Erythroblast (primary cell): ENCODE results near the gene GLI3.

Experiments used
- DNase-seq, 2 experiments: peaks; one replicate each; lab custom pipeline; 2025; lab: John Stamatoyannopoulos, UW
- GATA1 ChIP-seq: IDR thresholded peaks from 2 replicates; pipeline ENCODE4 v1.6.1; 2011; ENCODE audit warnings: low read depth, mild to moderate bottlenecking, control low read depth, low read length, moderate library complexity
- POLR2A ChIP-seq: IDR thresholded peaks from 2 replicates; pipeline ENCODE4 v1.6.1; 2011; ENCODE audit warnings: mild to moderate bottlenecking, low read length

The GLI3 gene

DNA sequence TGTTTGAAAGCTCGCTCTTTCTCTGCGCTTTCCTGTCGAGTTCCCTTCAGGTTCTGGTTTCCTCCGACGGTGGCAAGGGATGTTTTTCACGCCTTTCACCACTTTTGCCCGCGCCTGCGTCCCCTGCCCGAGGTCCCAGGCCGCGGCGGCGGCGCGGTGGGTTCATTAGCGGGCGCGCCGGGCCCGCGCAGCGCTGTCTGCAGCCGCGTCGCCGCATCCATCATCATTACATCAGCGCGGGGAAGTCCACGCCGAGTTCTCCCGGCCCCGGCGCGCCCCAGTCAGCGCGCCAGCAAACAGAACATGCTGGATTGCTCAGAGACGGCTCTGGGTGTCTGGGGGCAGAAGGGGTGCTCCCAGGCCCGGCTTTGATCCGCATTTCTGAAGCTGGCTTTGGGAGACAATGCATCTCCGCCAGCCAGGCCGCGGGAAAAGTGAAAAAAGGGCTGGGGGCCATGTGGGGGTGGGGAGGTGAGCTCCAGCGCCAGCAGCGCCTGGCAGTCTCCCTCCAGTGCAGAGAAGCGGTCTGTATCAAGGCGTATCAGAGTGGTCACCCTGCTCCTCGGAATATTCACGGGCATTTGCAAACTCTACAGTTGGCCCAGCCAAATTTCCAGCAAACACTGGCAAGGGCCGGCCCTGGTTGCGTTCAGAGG, 8.9 kb downstream of the GLI3 start:
- TF ChIP-seq POLR2A (no peak), GATA1 (no peak)
- DNase-seq, result no peak

DNA sequence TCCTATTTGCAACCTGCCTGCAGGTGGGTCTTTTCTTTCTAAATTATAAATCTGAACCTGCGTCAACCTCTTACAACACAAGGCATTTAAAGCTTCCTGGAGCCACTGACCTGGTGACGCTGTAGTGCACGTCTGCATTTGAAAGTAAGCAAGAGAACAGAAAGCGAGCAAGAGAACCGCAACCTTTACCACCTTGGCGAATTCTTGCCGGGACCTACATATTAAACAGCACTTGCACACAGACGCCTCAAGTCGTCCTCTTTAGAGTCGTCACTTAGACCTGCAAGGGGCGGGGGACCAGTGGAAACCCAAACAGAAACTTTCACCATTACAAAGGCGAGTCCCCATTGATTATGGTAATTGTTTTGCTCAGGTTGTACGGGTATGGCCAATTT, 9.5 kb downstream of the GLI3 start:
- TF ChIP-seq POLR2A (no peak), GATA1 (no peak)
- no peak for DNase-seq

DNA sequence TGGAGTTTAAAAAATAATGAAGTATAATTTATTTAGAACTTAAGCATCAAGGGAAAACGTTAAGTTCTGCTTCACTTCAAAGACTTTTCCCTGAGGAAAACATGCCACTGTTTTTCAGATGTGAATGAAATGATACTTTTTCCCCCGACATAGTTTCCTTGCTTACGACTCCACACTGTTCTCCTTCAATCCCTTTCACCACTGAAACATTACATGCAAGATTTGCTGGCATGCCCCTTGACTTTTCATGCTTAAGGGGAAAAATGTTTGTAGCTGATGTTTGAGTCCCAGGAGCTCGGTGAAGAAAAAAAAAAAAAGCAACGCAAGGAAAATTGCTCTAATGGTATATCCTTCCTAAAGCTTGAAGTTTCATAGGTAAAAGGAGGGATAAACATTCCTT, 10.0 kb downstream of the GLI3 start:
- no peak for DNase-seq
- TF ChIP-seq POLR2A, result no peak
- TF ChIP-seq GATA1, result no peak

DNA sequence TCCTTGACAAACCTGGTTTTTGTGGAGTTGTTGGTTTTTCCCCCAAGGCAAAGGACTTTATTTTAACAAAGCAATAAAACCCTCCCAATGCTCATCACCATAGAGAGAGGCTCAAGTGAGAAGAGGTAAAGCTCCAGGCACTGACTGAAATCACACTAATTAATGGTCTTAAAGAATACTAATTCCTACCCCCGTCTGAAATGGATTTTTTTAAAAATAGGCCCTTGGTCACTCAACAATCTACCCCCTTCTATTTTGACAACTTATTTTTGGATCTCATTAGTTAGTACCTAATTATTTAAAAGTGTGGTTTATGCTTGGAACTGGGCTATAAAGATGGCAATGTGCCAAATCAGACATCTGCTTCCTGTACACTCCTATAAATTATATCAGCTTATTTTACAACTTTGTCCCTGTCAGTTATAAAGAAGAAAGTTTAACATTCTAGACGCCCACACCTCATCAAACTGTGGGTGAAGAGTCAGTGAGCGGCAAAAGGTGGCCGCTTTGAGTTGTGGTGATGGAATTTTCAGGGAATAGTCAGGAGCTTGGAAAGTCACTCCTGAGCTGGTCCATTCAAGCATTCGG, 10.6 kb downstream of the GLI3 start:
- TF ChIP-seq GATA1, result no peak
- no peak for TF ChIP-seq POLR2A
- no peak for DNase-seq

DNA sequence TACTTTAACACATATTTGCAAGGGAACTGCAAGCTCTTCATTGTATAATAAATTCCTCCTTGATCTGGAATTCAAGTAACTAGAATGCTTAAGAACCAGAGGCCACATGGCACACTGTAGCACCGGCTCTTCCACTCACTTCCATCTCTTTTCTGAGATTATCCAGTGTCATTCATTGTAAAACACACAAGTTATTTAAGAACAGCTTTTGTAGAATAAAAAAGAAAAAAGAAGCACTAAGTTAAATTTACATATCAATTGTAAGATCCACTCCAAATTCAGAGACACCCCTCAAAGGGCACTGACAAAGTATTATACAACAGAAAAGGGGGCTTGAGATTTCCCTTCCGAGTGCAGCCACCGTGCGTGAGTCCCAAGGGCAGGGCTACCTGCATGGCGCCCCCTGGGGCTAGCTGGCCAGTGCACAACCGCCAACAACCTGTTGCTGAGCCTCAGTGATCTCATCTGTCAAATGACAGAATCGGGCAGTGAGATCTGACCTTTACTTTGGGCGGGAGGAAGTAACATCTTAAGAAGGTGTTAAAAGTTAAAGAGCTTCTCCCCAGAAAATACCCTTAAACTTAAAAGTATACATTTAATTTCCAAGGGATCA, 12.5 kb downstream of the GLI3 start:
- DNase-seq, result no peak
- TF ChIP-seq POLR2A, result no peak
- no peak for TF ChIP-seq GATA1

DNA sequence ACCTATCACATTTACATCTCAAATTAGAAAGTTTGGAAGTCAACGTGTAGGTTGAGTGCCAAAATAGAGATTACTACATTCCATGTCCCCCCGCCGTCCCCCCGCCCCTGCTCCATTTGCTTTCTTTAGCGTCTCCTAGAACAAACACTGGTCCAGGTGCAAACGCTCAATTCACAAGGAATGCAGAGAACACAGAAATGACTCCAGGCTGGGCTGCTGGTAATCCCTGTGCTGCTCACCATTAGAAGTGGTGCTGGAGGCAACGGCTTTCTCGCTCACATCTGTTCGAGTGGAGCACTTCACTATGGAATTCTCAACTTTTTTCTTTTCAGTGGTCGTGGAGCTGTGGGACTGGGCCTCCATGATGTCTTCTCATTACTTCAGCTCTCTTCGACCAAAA, 14.1 kb downstream of the GLI3 start:
- no peak for DNase-seq
- no peak for TF ChIP-seq GATA1

DNA sequence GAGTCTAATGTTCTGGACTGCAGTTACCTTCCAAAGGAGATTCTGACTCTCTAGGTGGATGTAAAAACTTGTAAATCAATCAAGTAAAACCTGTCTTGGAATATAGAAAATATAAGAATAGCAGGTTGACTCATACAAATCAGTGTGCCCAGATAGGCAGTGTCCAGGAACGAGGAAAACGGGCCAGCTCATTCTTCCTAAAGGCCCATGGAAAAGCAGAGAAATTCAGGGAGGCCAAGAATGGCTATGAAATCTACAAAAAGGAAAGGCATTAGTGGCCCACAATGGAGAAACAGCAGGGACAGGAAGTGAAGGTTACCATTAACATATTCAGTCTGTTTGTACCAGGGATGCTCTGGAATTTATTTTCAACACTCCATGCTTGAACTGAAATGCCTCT, 14.9 kb downstream of the GLI3 start:
- DNase-seq, result no peak

DNA sequence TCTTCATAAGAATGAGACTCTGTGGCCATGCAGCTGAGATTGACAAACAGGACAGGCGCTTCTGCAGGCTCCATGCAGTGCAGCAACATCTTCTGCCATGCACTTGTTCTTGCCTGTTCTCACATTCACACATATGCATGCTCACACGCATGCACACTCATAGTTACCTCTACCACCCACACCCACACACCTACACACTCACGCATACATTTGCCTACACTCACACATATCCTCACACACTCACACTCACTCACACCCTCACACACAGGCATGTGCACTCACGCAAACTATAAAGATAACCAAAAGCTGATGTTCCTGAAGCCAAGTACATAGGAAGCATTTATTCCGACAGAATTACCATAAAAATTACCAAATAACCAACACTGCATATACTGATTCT, 15.7 kb downstream of the GLI3 start:
- DNase-seq, result no peak
- TF ChIP-seq POLR2A, result no peak
- no peak for TF ChIP-seq GATA1

More for the DNA sequence above, 14.9 kb downstream of the GLI3 start:
- TF ChIP-seq GATA1 (no peak), POLR2A (no peak)

DNA sequence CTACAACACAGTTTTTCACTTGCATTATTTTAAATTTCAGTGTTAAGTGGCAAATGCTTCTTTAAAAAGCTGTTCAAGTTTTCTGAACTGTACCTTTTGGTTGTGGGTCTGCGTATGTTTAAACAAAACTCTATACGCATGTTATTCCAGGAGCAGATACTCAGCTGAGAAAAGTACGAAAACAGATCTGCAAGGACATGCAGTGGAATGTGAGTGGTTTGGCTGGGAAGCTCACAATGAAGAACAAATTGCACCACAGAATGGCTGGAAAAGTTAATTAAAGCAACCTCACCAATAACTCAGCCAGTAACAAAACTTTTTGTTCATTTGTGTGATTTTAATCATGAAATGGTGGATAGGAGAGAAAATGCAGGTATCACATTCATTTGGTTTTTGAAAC, 17.6 kb downstream of the GLI3 start:
- no peak for DNase-seq
- TF ChIP-seq GATA1 (no peak), POLR2A (no peak)

DNA sequence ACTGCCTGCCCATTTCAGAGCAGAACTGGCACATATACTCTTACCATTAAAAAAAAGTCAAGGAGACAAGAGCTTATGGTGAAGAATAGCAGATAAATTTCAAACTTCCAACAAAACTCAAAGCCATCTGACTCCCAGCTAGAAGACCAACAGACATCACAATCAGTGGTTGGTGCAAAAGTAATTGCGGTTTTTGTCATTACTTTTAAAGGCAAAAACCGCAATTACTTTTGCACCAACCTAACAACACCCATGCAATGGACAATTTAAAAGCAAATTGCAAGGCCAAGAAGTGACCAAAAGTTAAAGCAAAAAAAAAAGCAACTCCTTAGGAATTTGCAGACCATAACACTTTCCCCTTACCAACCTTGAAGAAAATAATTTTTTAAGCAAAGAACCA, 18.8 kb downstream of the GLI3 start:
- TF ChIP-seq POLR2A (no peak), GATA1 (no peak)
- DNase-seq, result no peak

DNA sequence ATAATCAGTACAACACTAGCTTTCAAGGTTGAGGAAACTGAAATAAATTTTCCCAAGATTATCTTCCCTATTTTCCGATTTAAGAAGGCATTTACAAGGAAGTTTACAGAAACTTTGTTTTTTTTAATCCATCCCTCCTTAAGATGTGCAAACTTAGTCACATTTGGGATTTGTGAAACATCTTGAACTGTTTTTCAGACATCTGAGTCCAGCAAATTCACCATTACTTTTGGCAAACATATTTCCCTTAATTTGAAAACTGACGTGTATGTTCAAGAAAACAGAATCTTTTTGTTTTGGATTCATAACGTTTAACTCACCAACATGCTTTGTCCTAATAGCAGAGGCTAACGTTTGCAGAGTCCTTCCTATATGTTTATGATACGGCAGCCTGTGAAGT, 19.5 kb downstream of the GLI3 start:
- TF ChIP-seq GATA1, result no peak
- no peak for TF ChIP-seq POLR2A
- no peak for DNase-seq

DNA sequence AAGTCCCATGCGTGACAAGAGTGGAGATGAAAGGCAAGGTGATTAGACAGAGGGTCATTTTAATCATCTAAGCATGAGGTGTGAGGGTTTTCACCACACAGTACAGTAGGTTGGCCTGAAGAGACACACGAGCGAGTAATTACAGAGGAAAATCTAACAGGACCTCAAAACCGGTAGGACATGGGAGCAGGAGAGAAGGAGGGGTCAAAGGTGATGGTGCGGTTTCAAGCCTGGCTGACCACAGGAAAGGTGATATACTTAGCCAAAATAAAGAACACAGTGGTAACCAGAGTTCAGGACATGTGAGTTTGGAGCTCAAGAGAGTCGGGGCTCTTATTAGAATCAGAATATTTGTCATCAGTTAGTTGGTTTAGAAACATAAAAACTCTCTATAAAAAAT, 20.0 kb downstream of the GLI3 start:
- TF ChIP-seq GATA1 (no peak), POLR2A (no peak)
- no peak for DNase-seq

DNA sequence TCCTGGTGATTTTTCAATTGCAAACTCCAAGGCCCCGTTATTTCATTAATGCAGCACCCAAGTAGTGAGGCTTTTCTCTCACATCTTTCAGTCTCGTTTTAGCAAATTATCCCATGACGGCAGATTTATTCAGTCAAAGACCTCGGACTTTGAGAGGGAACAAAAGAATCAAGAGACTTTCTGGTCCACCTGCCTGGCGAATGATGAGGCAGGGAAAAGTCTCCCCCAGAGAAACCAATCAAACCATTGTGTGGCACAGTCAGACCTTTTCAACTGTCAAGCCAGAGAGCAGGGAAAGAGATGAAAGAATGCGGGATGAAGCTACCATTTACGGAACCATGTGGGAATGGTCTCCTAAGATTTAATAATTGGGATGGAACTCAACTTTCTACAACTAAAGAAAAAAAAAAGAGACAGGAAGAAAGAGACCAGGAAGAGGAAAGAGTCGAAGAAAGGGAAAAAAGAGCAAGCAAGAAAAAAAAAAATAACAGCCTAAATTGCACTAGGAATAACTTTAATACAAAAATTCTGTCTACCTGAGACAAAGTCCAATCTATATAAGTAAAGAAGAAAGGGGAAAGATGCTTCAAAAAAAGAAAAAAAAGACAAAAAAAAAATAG, 22.8 kb downstream of the GLI3 start:
- DNase-seq, result no peak
- TF ChIP-seq POLR2A (no peak), GATA1 (no peak)

DNA sequence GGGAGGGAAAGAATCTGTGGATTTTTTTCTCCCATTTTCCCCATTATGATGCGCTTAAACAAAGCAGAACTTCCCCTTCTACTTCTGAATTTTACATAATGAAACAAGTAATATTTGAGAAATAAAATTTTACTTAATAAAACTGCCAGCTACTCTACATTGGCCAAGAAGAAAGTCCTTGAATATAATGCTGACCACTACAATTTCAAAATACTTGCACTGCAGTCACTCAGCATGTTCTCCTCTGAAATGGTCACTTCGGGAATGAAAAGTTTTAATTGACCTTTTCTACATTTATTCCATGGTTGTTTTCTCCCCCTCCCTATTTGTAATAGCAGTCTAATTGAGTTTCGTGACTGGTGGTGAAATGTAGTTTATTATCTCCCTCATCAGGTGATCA, 23.9 kb downstream of the GLI3 start:
- no peak for DNase-seq
- TF ChIP-seq POLR2A (no peak), GATA1 (no peak)

DNA sequence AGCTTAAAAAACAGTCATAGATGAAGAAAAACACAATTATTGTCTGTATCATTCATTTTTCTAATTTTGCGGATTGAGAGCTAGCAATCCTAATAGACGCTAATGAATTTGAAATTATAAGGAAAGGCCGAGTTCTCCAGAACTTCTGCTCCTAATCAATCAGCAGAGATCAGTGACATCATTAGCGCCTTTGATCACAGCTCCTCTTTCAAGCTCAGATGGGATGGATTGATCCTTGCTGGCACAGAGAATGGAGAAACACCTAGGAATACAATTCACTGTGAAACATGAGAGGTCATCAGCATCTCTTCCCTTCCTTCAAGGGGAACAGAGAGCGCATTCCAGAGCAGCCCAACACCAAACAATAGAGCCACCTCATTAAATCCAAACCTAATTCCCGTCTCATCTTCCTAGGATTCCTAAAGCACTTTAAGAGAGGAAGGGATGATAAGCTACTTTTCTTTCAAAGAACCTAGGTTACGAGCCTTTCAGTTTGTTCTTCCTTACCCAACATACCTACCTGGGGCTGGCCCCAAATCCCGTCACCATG, 24.4 kb downstream of the GLI3 start:
- no peak for DNase-seq
- TF ChIP-seq POLR2A (no peak), GATA1 (no peak)
